ENCODE results near the gene LAGE3. TPM values are rescaled to one million over a fixed set of nuclear protein-coding genes. Genes with fewer than 3 reads are reported as not detected.

LAGE3 gene
- total and polyA plus RNA-seq, 2 of the 13 experiments (the other 11 are each of a cell fraction or from before 2014, with no cell fraction given) = 7.6 to 12.7 TPM

DNA sequence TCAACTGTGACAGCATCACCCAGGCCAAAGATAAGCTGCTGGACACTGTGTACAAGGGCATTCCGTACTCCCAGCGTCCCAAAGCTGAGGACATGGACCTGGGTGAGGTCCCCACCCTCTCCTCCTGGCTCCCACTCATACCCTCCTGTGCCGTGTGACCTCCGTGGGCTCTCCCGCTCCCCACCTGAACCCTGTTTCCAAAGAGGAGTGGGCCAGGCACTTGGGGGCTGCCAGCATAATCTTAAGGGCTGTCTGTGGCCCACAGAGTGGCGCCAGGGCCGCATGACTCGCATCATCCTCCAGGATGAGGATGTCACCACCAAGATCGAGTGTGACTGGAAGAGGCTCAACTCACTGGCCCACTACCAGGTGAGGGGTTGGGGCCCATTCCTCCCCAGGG lies 10.0 kb downstream of the LAGE3 start:
- no peak for TF ChIP-seq ZNF574 (CRISPR knock-in tag; IDR thresholded peaks at IDR 0.05)
- no peak for TF ChIP-seq POLR2AphosphoS5 (IDR thresholded peaks at IDR 0.05; ENCODE audit: low read depth, low read length)
- no peak for FAIRE-seq
- H3K9me3 ChIP-seq (ENCODE audit: low read length) = no peaks in the 10 kb centered on the region
- in situ Hi-C loops (cut with HindIII; ENCODE audit: extremely low pct_ligation_motif_present, low pct_unique_long_range_greater_than_20kb) = no loop called here
- H3K79me2 ChIP-seq (ENCODE audit: insufficient read depth, low read length) = no peaks in the 10 kb centered on the region
- POLR2A ChIA-PET = interaction anchor here (1.0 kb wide), 1 partner anchor 10 kb away, joined by 4 read pairs; the partner anchor contains the start of gene LAGE3
- H3K4me3 ChIP-seq (replicated peaks in 1 of 3; ENCODE audit: insufficient read depth in 1 of 3, low read depth in 2 of 3, low read length in 3 of 3) = no peak overlapping the region
- no peaks in the 10 kb centered on the region for H3K27me3 ChIP-seq (ENCODE audit: control insufficient read depth in 1 of 2, insufficient read depth in 2 of 2, low read length in 2 of 2)
- H3K9ac ChIP-seq (ENCODE audit: insufficient read depth, low read depth, low read length) = no peak overlapping the region
- CTCF ChIA-PET (ENCODE audit: low intra/inter-chr PET ratio, low total read pairs) = no interaction called here
- no peak overlapping the region for H2AFZ ChIP-seq (ENCODE audit: low read length)
- H3K36me3 ChIP-seq (replicated peaks in 1 of 2; ENCODE audit: control insufficient read depth in 1 of 2, insufficient read depth in 2 of 2, low read length in 2 of 2) = peaks cover 5 to 6% of the 10 kb centered on the region in 2 experiments; a peak in 1 of 5 replicates
- DNase-seq (ENCODE audit: low spot score) = no peak
- WGBS (ENCODE audit: low lambda C conversion rate) = 100% methylated on average over 3 of the region's 9 CpGs
- no peak for ATAC-seq
- H3K4me1 ChIP-seq (ENCODE audit: insufficient read depth, low read length) = peaks cover 12% of the 10 kb centered on the region; the same call in 1 of the 2 replicates
- no peak overlapping the region for H3K4me2 ChIP-seq (ENCODE audit: low read depth, low read length)
- no peak overlapping the region for H3K27ac ChIP-seq (ENCODE audit: extremely low read length, insufficient read depth, low read length)
- intact Hi-C loops (cut with micrococcal nuclease; ENCODE audit: unreplicated experiment) = no loop called here
- no TSS peak for BruUV-seq (replicated peaks)
- no peaks in the 10 kb centered on the region for H4K20me1 ChIP-seq (ENCODE audit: insufficient read depth, low read length)

GRCh38 chrX:154468217-154468616 lies 10.9 kb downstream of the LAGE3 start:
- no peaks in the 10 kb centered on the region for H3K79me2 ChIP-seq (ENCODE audit: insufficient read depth, low read length)
- BruUV-seq (replicated peaks) = no TSS peak
- H2AFZ ChIP-seq (ENCODE audit: low read length) = no peak overlapping the region
- no peak overlapping the region for H3K27ac ChIP-seq (ENCODE audit: extremely low read length, insufficient read depth, low read length)
- no peaks in the 10 kb centered on the region for H4K20me1 ChIP-seq (ENCODE audit: insufficient read depth, low read length)
- DNase-seq (ENCODE audit: low spot score) = no peak
- H3K27me3 ChIP-seq (ENCODE audit: control insufficient read depth in 1 of 2, insufficient read depth in 2 of 2, low read length in 2 of 2) = no peaks in the 10 kb centered on the region
- intact Hi-C loops (cut with micrococcal nuclease; ENCODE audit: unreplicated experiment) = no loop called here
- H3K9ac ChIP-seq (ENCODE audit: insufficient read depth, low read depth, low read length) = no peak overlapping the region
- POLR2A ChIA-PET = no interaction called here
- FAIRE-seq = no peak
- H3K36me3 ChIP-seq (replicated peaks in 1 of 2; ENCODE audit: control insufficient read depth in 1 of 2, insufficient read depth in 2 of 2, low read length in 2 of 2) = peaks cover 5 to 6% of the 10 kb centered on the region in 2 experiments; a peak in 2 of 5 replicates
- H3K9me3 ChIP-seq (ENCODE audit: low read length) = no peaks in the 10 kb centered on the region
- H3K4me1 ChIP-seq (ENCODE audit: insufficient read depth, low read length) = peaks cover 12% of the 10 kb centered on the region; the same call in 1 of the 2 replicates
- ATAC-seq = no peak
- WGBS (ENCODE audit: low lambda C conversion rate) = 100% methylated on average over 4 of the region's 23 CpGs
- H3K4me3 ChIP-seq (replicated peaks in 1 of 3; ENCODE audit: insufficient read depth in 1 of 3, low read depth in 2 of 3, low read length in 3 of 3) = no peak overlapping the region
- in situ Hi-C loops (cut with HindIII; ENCODE audit: extremely low pct_ligation_motif_present, low pct_unique_long_range_greater_than_20kb) = no loop called here
- CTCF ChIA-PET (ENCODE audit: low intra/inter-chr PET ratio, low total read pairs) = no interaction called here
- H3K4me2 ChIP-seq (ENCODE audit: low read depth, low read length) = no peak overlapping the region
- TF ChIP-seq SRSF9 (IDR thresholded peaks at IDR 0.05; ENCODE audit: borderline replicate concordance, insufficient read depth, low read depth, low read length, poor library complexity, severe bottlenecking) (no peak), RBM22 (optimal IDR thresholded peaks at IDR 0.05; ENCODE audit: low read length) (no peak), ZUFSP (CRISPR knock-in tag; IDR thresholded peaks at IDR 0.05; ENCODE audit: borderline replicate concordance) (no peak), ZNF224 (CRISPR knock-in tag; IDR thresholded peaks at IDR 0.05) (no peak), ZBTB25 (CRISPR knock-in tag; IDR thresholded peaks at IDR 0.05) (no peak), ZNF180 (CRISPR knock-in tag; IDR thresholded peaks at IDR 0.05; ENCODE audit: borderline replicate concordance, low read depth) (no peak), SMARCE1 (IDR thresholded peaks at IDR 0.05; ENCODE audit: borderline replicate concordance) (no peak), STAT5B (CRISPR knock-in tag; IDR thresholded peaks at IDR 0.05) (no peak), ZNF446 (CRISPR knock-in tag; IDR thresholded peaks at IDR 0.05) (no peak), SUZ12 (IDR thresholded peaks at IDR 0.05; ENCODE audit: low read depth, low read length) (no peak), MBNL3 (CRISPR knock-in tag; conservative IDR thresholded peaks at IDR 0.05) (no peak)
